SK-N-SH (cell line): ENCODE measurements around the gene NOLC1. TPM values are rescaled to one million over a fixed set of nuclear protein-coding genes. Genes with fewer than 3 reads are reported as not detected.

Source experiments
- CTCF ChIA-PET: fragments of 300-600, 350-600 bp; formaldehyde crosslinking; extraction: SDS; loops from one replicate; lab custom pipeline; 2021; lab: Yijun Ruan, JAX
- POLR2A ChIA-PET: fragments of 350-600 bp; sonication (Branson Sonifier 250); formaldehyde crosslinking; extraction: SDS; loops from one replicate; lab custom pipeline; 2020; ENCODE audit warnings: antibody characterized with exemption, inconsistent platforms; lab: Yijun Ruan, JAX
- DNase-seq: peaks from one replicate; pipeline ENCODE4 v3.0.0; 2012
- H2AFZ ChIP-seq: fragments of 200-600 bp; sonication (generic); 2 replicates; pipeline ENCODE4 v1.8.1; 2016; ENCODE audit warnings: antibody characterized with exemption, mild to moderate bottlenecking, low read depth
- H3F3A ChIP-seq: fragments of 200-600 bp; sonication (generic); replicated peaks from 2 replicates; pipeline ENCODE3; 2016; ENCODE audit warnings: antibody characterized with exemption, mild to moderate bottlenecking; ENCODE audit not compliant: insufficient read depth
- H3K27ac ChIP-seq, 2 experiments: fragments of 200-500 bp in 1 of 2; fragments of 200-600 bp in 1 of 2; sonication (Bioruptor generic) in 1 of 2; sonication (generic), shearing (Covaris generic) in 1 of 2; 2 replicates each; pipeline versions ENCODE4 v1.5.1 to v1.6.1; 2014 to 2016; ENCODE audit warnings: low read depth in 2 of 2, inconsistent platforms in 1 of 2, low read length in 1 of 2, mild to moderate bottlenecking in 1 of 2, mixed read lengths in 1 of 2
- H3K27me3 ChIP-seq: fragments of 200-600 bp; sonication (generic), shearing (Covaris generic); 2 replicates; pipeline ENCODE4 v1.6.1; 2016; ENCODE audit warnings: mixed run types; ENCODE audit not compliant: insufficient read depth
- H3K36me3 ChIP-seq, 2 experiments: fragments of 200-500 bp in 1 of 2; fragments of 200-600 bp in 1 of 2; sonication (Bioruptor generic) in 1 of 2; sonication (generic) in 1 of 2; replicated peaks in 1 of 2; 2 replicates each; pipeline versions ENCODE3 to v1.5.1; 2014 to 2016; ENCODE audit warnings: low read length in 1 of 2, mild to moderate bottlenecking in 1 of 2; ENCODE audit not compliant: insufficient read depth in 2 of 2, control insufficient read depth in 1 of 2
- H3K4me1 ChIP-seq, 2 experiments: fragments of 200-500 bp in 1 of 2; fragments of 200-600 bp in 1 of 2; sonication (Bioruptor generic) in 1 of 2; sonication (generic), shearing (Covaris generic) in 1 of 2; 2 replicates each; pipeline versions ENCODE4 v1.5.1 to v1.6.1; 2014 to 2016; ENCODE audit warnings: low read depth in 1 of 2, low read length in 1 of 2, mixed run types in 1 of 2; ENCODE audit not compliant: insufficient read depth in 2 of 2, control insufficient read depth in 1 of 2
- H3K4me2 ChIP-seq: fragments of 200-600 bp; sonication (generic), shearing (Covaris generic); 2 replicates; pipeline ENCODE4 v1.6.1; 2017; ENCODE audit warnings: mixed run types
- H3K4me3 ChIP-seq, 2 experiments: fragments of 200-500 bp in 1 of 2; fragments of 200-600 bp in 1 of 2; sonication (Bioruptor generic) in 1 of 2; sonication (generic), shearing (Covaris generic) in 1 of 2; 2 replicates each; pipeline versions ENCODE4 v1.5.1 to v1.8.1; 2014 to 2016; ENCODE audit warnings: low read depth in 2 of 2, inconsistent platforms in 1 of 2, low read length in 1 of 2, mild to moderate bottlenecking in 1 of 2, mixed read lengths in 1 of 2, moderate library complexity in 1 of 2
- H3K79me2 ChIP-seq: fragments of 200-600 bp; sonication (generic); 2 replicates; pipeline ENCODE4 v1.8.1; 2017; ENCODE audit warnings: mild to moderate bottlenecking; ENCODE audit not compliant: insufficient read depth
- H3K9ac ChIP-seq: fragments of 200-600 bp; sonication (generic); 2 replicates; pipeline ENCODE4 v1.6.1; 2017; ENCODE audit warnings: mixed run types
- H3K9me2 ChIP-seq: fragments of 200-600 bp; sonication (generic); 2 replicates; pipeline ENCODE4 v1.6.1; 2017; ENCODE audit warnings: mixed run types
- H3K9me3 ChIP-seq: fragments of 200-600 bp; sonication (generic); 2 replicates; pipeline ENCODE4 v1.6.1; 2017; ENCODE audit warnings: mixed run types, mild to moderate bottlenecking, moderate library complexity
- H4K20me1 ChIP-seq: fragments of 200-600 bp; sonication (generic); 2 replicates; pipeline ENCODE4 v1.6.1; 2017; ENCODE audit warnings: mild to moderate bottlenecking, mixed run types; ENCODE audit not compliant: insufficient read depth
- CHD2 ChIP-seq: fragments of 150-350 bp; IDR thresholded peaks from 2 replicates; pipeline ENCODE4 v1.6.1; 2018; ENCODE audit warnings: low read length; ENCODE audit not compliant: partially characterized antibody
- CTCF ChIP-seq: fragments of 200-600 bp; sonication (generic); IDR thresholded peaks from 2 replicates; pipeline ENCODE4 v1.6.1; 2017; ENCODE audit warnings: antibody characterized with exemption, mild to moderate bottlenecking, moderate library complexity
- EZH2phosphoT487 ChIP-seq: fragments of 200-600 bp; sonication (generic); IDR thresholded peaks from 2 replicates; pipeline ENCODE4 v1.6.1; 2017; ENCODE audit warnings: low read depth, mixed run types, mild to moderate bottlenecking, antibody characterized with exemption, moderate library complexity, borderline replicate concordance
- FOSL2 ChIP-seq: IDR thresholded peaks from 2 replicates; pipeline ENCODE4 v1.4.0; 2012; ENCODE audit warnings: low read depth, mild to moderate bottlenecking, moderate library complexity, borderline replicate concordance
- FOXM1 ChIP-seq: IDR thresholded peaks from 2 replicates; pipeline ENCODE4 v1.4.0; 2012; ENCODE audit warnings: low read depth, mild to moderate bottlenecking
- GABPA ChIP-seq: IDR thresholded peaks from 2 replicates; pipeline ENCODE4 v1.4.0; 2012; ENCODE audit warnings: low read depth, mild to moderate bottlenecking
- GATA2 ChIP-seq: sonication (generic); formaldehyde crosslinking; IDR thresholded peaks from 2 replicates; pipeline ENCODE4 v1.5.0; 2020; ENCODE audit warnings: mild to moderate bottlenecking, missing genetic modification reagents
- IRF3 ChIP-seq: fragments of 150-350 bp; IDR thresholded peaks from 2 replicates; pipeline ENCODE4 v1.6.1; 2016; ENCODE audit warnings: mild to moderate bottlenecking, low read depth, low read length
- JUND ChIP-seq: IDR thresholded peaks from 2 replicates; pipeline ENCODE4 v1.4.0; 2012
- MAX ChIP-seq: IDR thresholded peaks from 2 replicates; pipeline ENCODE4 v1.4.0; 2012; ENCODE audit warnings: low read depth
- NRF1 ChIP-seq: IDR thresholded peaks from 2 replicates; pipeline ENCODE4 v1.6.1; 2012; ENCODE audit warnings: low read depth, mild to moderate bottlenecking, low read length
- POLR2AphosphoS5 ChIP-seq: IDR thresholded peaks from 2 replicates; pipeline ENCODE4 v1.6.1; 2012; ENCODE audit warnings: low read depth, low read length
- RAD21 ChIP-seq: IDR thresholded peaks from 2 replicates; pipeline ENCODE4 v1.6.1; 2012; ENCODE audit warnings: mild to moderate bottlenecking, low read length
- RFX5 ChIP-seq: IDR thresholded peaks from 2 replicates; pipeline ENCODE4 v1.6.1; 2012; ENCODE audit warnings: mild to moderate bottlenecking, improper control_type of control experiment, low read length
- RXRA ChIP-seq: IDR thresholded peaks from 2 replicates; pipeline ENCODE4 v1.4.0; 2012; ENCODE audit warnings: low read depth, mild to moderate bottlenecking, borderline replicate concordance
- YY1 ChIP-seq: IDR thresholded peaks from 2 replicates; pipeline ENCODE4 v1.4.0; 2012; ENCODE audit warnings: low read depth, mild to moderate bottlenecking
- WGBS: methylation state at CpG from one replicate; pipeline ENCODE4 v1.1.6; 2017; ENCODE audit warnings: low lambda C conversion rate; 5-methylcytosine and 5-hydroxymethylcytosine counted together
- polyA plus RNA-seq, 3 experiments: library from polyadenylated mRNA; depleted of rRNA; stranded (reverse); fragments of >200 nt; gene quantifications; 2 replicates each; pipeline ENCODE4 v1.2.3, GENCODE V29; 2012

The NOLC1 gene
- polyA plus RNA-seq, 1 of the 3 experiments (the other 2 are of a cell fraction), result 71.8 TPM

GRCh38 chr10:102131286-102132170 is 20.7 kb upstream of the NOLC1 start:
- no peak for DNase-seq
- H3K27me3 ChIP-seq, result no peaks in the 10 kb centered on the region
- H4K20me1 ChIP-seq, result peaks cover 27% of the 10 kb centered on the region
- H3F3A ChIP-seq, result peaks cover 18% of the 10 kb centered on the region
- CTCF ChIA-PET, result interaction anchor here (0.5 to 2.5 kb wide), 14 partner anchors 9 to 216 kb away, joined by 3 to 39 read pairs (median 3); partner anchors contain the start of gene GBF1
- 0 out of 4 replicates have a peak overlapping the region, but pooled peaks of 1 of the 2 experiments have one; percentile 99 for H3K4me3 ChIP-seq
- H3K9me2 ChIP-seq, result no peaks in the 10 kb centered on the region
- H3K9ac ChIP-seq, result no peak overlapping the region
- H3K4me1 ChIP-seq, result peaks cover 13 to 18% of the 10 kb centered on the region in 2 experiments; a peak in 2 of 4 replicates
- H3K36me3 ChIP-seq, result peaks cover 4 to 5% of the 10 kb centered on the region in 2 experiments
- POLR2A ChIA-PET, result interaction anchor here (0.6 kb wide), 1 partner anchor 75 kb away, joined by 4 read pairs; the partner anchor contains the start of gene ARMH3
- H2AFZ ChIP-seq, result peak overlapping the region; percentile 83; the same call in 1 of the 2 replicates
- 70% methylated on average over 8 of the region's 8 CpGs for WGBS
- no peaks in the 10 kb centered on the region for H3K9me3 ChIP-seq
- peak; percentile 23; the same call in 1 of the 2 replicates for TF ChIP-seq JUND
- TF ChIP-seq EZH2phosphoT487, result no peak
- peak; percentile 30; the same call in 1 of the 2 replicates for TF ChIP-seq FOSL2
- H3K79me2 ChIP-seq, result peaks cover 37% of the 10 kb centered on the region
- peak overlapping the region in 1 of 2 experiments; percentile 46; a peak in 2 of 4 replicates for H3K27ac ChIP-seq
- no peak overlapping the region for H3K4me2 ChIP-seq

- DNase-seq, result no peak
- Histone ChIP-seq H3K9me2 (no peaks in the 10 kb centered on the region), H3K27me3 (no peaks in the 10 kb centered on the region), H3K4me1 (peaks cover 13 to 18% of the 10 kb centered on the region in 2 experiments; a peak in 2 of 4 replicates), H3K4me3 (peak overlapping the region; percentile 90 to 99), H2AFZ (peak overlapping the region; percentile 83; the same call in 1 of the 2 replicates), H3K4me2 (peak overlapping the region; percentile 69), H3K79me2 (peaks cover 44% of the 10 kb centered on the region), H3F3A (peaks cover 18% of the 10 kb centered on the region), H4K20me1 (peaks cover 33% of the 10 kb centered on the region), H3K9ac (no peak overlapping the region), H3K36me3 (peaks cover 4 to 5% of the 10 kb centered on the region in 2 experiments), H3K27ac (peak overlapping the region; percentile 7 to 46; a peak in 3 of 4 replicates), H3K9me3 (no peaks in the 10 kb centered on the region)
- ChIA-PET POLR2A (interaction anchor here (0.6 to 1.0 kb wide), 2 partner anchors 76 to 219 kb away, joined by 3 to 4 read pairs; partner anchors contain the start of gene ARMH3), CTCF (interaction anchor here (0.5 to 2.5 kb wide), 16 partner anchors 9 to 220 kb away, joined by 3 to 39 read pairs (median 3); partner anchors contain the start of gene GBF1)
- WGBS, result 40% methylated on average over 8 of the region's 8 CpGs
- TF ChIP-seq CHD2, result no peak
- TF ChIP-seq GATA2, result no peak
- TF ChIP-seq NRF1, result no peak
- TF ChIP-seq IRF3, result no peak
- no peak for TF ChIP-seq GABPA
- no peak for TF ChIP-seq CTCF
- TF ChIP-seq RXRA, result no peak
- no peak for TF ChIP-seq YY1
- TF ChIP-seq POLR2AphosphoS5, result no peak
- no peak for TF ChIP-seq FOSL2
- TF ChIP-seq RAD21, result no peak
- TF ChIP-seq MAX, result no peak
- no peak for TF ChIP-seq FOXM1
- TF ChIP-seq RFX5, result no peak
Observed at GRCh38 chr10:102132193-102132562, 20.0 kb upstream of the NOLC1 start.
